T-helper 2 cell treated with Interferon-gamma antibody and Interleukin-4, amounts not matched to agents 5 μg/mL and 100 μg/mL, for 36 hours (primary cell): Measurements from ENCODE around the gene UBASH3B.
"Not testable (repeated sequence)": the region's sequence is repeated elsewhere in the genome, so short reads cannot be mapped to it uniquely, and the experiment has no call there.

Experiments used
- DNase-seq: peaks from one replicate; pipeline ENCODE4 v3.0.0; 2021; ENCODE audit warnings: low spot score
- H3K27ac Mint-ChIP-seq: one replicate; pipeline ENCODE4 v1.8.0; 2021; ENCODE audit warnings: mild to moderate bottlenecking, mixed read lengths
- H3K27me3 Mint-ChIP-seq: one replicate; pipeline ENCODE4 v1.8.0; 2021; ENCODE audit warnings: low read depth, mixed read lengths
- H3K36me3 Mint-ChIP-seq: one replicate; pipeline ENCODE4 v1.8.0; 2021; ENCODE audit warnings: low read depth, mixed read lengths
- H3K4me1 Mint-ChIP-seq: one replicate; pipeline ENCODE4 v1.8.0; 2021; ENCODE audit warnings: low read depth, mixed read lengths
- H3K4me3 Mint-ChIP-seq: one replicate; pipeline ENCODE4 v1.8.0; 2022; ENCODE audit warnings: mild to moderate bottlenecking, moderate library complexity, mixed read lengths
- H3K9me3 Mint-ChIP-seq: one replicate; pipeline ENCODE4 v1.8.0; 2021; ENCODE audit warnings: mixed read lengths

UBASH3B gene

GRCh38 chr11:122815900-122816299 is 160.4 kb downstream of the UBASH3B start:
- Mint-ChIP-seq H3K36me3 (no peaks in the 10 kb centered on the region), H3K4me3 (no peak overlapping the region), H3K9me3 (peaks cover 16% of the 10 kb centered on the region), H3K27ac (no peak overlapping the region), H3K27me3 (no peaks in the 10 kb centered on the region), H3K4me1 (peaks cover 4% of the 10 kb centered on the region)
- no peak for DNase-seq

GRCh38 chr11:122816761-122817520 is 161.4 kb downstream of the UBASH3B start:
- Mint-ChIP-seq H3K9me3 (peaks cover 16% of the 10 kb centered on the region), H3K4me3 (no peak overlapping the region), H3K4me1 (peaks cover 4% of the 10 kb centered on the region), H3K27me3 (no peaks in the 10 kb centered on the region), H3K27ac (no peak overlapping the region), H3K36me3 (no peaks in the 10 kb centered on the region)
- no peak for DNase-seq

- no peak overlapping the region for H3K27ac Mint-ChIP-seq
- peaks cover 30% of the 10 kb centered on the region for H3K9me3 Mint-ChIP-seq
- peaks cover 4% of the 10 kb centered on the region for H3K36me3 Mint-ChIP-seq
- peaks cover 2% of the 10 kb centered on the region for H3K27me3 Mint-ChIP-seq
- peaks cover 4% of the 10 kb centered on the region for H3K4me1 Mint-ChIP-seq
- H3K4me3 Mint-ChIP-seq, result no peak overlapping the region
- DNase-seq, result no peak
These were observed 164.6 kb downstream of the UBASH3B start for GRCh38 chr11:122820158-122820557.

DNA sequence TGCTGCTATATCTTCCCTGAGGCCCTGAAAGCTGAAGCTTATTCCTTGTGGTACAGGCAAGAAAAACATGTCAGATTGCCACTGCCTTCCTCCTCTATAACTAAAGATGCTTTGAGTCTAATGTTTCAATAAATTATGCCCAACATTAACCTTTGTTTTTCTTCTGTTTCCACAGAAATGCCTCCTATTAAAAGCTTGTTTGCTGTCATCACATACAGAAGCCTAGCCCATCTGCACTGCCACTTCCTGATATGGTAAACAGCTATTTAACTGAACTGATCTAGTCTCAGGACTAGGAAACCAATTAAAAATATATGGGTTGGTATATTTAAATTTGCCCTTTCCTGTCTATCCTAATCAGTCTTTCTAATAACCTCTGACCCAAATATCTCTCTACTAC is 165.6 kb downstream of the UBASH3B start:
- DNase-seq, result no peak
- H3K9me3 Mint-ChIP-seq, result peaks cover 35% of the 10 kb centered on the region
- peaks cover 4% of the 10 kb centered on the region for H3K36me3 Mint-ChIP-seq
- no peak overlapping the region for H3K4me3 Mint-ChIP-seq
- H3K27ac Mint-ChIP-seq, result no peak overlapping the region
- H3K27me3 Mint-ChIP-seq, result peaks cover 8% of the 10 kb centered on the region
- peaks cover 4% of the 10 kb centered on the region for H3K4me1 Mint-ChIP-seq

- Mint-ChIP-seq H3K4me3 (no peak overlapping the region), H3K36me3 (peaks cover 4% of the 10 kb centered on the region), H3K9me3 (peaks cover 38% of the 10 kb centered on the region), H3K4me1 (peaks cover 4% of the 10 kb centered on the region), H3K27ac (no peak overlapping the region), H3K27me3 (peaks cover 8% of the 10 kb centered on the region)
- no peak for DNase-seq
These were observed 166.7 kb downstream of the UBASH3B start for GRCh38 chr11:122822241-122822640.

DNA sequence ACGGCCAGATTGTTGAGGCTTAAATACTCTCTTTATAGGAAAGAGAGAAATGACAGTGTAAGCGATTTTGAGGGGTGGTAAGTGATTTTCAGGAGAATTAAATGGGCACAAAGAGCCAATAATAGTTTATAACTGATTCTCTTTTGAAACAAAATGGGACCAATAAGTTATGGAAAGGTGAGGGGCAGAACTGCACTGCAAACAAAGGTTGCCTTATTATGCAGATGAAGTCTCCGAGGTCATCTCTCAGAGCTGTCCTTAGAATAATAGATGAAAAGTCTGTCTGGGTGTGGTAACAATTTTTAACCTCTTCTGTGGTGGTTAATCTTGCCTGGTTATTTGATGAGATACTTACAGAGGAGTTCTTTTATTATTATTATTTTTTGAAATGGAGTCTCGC is 168.0 kb downstream of the UBASH3B start:
- H3K4me1 Mint-ChIP-seq, result peaks cover 4% of the 10 kb centered on the region
- H3K27ac Mint-ChIP-seq, result no peak overlapping the region
- no peak overlapping the region for H3K4me3 Mint-ChIP-seq
- H3K9me3 Mint-ChIP-seq, result peaks cover 38% of the 10 kb centered on the region
- peaks cover 8% of the 10 kb centered on the region for H3K27me3 Mint-ChIP-seq
- H3K36me3 Mint-ChIP-seq, result peaks cover 4% of the 10 kb centered on the region
- no peak for DNase-seq

GRCh38 chr11:122829371-122829770 is 173.8 kb downstream of the UBASH3B start:
- H3K4me3 Mint-ChIP-seq, H3K27ac Mint-ChIP-seq, H3K4me1 Mint-ChIP-seq, DNase-seq, H3K36me3 Mint-ChIP-seq, H3K27me3 Mint-ChIP-seq: not testable (repeated sequence)
- H3K9me3 Mint-ChIP-seq, result peaks cover 14% of the 10 kb centered on the region

DNA sequence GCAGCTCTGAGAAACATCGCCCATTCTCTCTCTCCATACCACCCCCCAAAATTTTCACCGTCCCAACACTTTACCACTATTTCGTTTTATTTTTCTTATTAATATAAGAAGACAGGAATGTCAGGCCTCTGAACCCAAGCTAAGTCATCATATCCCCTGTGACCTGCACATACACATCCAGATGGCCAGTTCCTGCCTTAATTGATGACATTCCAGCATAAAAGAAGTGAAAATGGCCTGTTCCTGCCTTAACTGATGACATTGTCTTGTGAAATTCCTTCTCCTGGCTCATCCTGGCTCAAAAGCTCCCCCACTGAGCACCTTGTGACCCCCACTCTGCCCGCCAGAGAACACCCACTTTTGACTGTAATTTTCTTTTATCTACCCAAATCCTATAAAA is 176.8 kb downstream of the UBASH3B start:
- H3K27ac Mint-ChIP-seq, H3K36me3 Mint-ChIP-seq, H3K27me3 Mint-ChIP-seq, H3K9me3 Mint-ChIP-seq, DNase-seq, H3K4me1 Mint-ChIP-seq, H3K4me3 Mint-ChIP-seq: not testable (repeated sequence)

DNA sequence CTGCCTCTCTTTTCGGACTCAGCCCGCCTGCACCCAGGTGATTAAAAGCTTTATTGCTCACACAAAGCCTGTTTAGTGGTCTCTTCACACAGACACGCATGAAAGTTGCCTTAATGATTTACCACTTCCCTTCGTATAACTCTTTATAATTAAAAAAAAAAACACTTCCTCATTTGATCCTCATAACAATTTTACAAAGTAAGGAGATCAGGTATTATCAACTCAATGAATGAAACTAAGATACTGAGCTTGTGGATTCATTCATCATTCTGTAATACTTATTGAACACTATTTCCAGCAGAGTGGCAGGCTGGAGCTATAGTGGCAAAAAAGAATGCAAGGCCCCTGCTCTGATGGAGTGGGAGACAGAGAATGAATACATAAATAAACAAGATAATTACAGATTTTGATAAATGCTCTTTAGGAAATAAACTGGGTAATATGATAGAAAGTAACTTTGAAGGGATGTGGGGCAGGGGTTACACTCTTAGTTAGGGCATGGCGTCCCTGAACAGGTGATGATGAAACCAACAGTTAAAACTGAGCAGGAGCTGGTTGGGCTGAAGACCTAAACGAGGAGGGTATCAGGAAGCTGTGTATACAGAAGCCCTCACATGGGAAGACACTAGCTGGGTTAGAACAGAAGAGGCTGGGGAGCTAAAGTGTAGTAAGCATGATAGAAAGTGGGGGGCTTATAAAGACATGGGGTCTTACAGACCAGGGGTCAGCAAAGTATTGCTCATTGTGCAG is 177.4 kb downstream of the UBASH3B start:
- H3K27me3 Mint-ChIP-seq, result peaks cover 2% of the 10 kb centered on the region
- DNase-seq, result no peak
- H3K27ac Mint-ChIP-seq, result no peak overlapping the region
- no peaks in the 10 kb centered on the region for H3K9me3 Mint-ChIP-seq
- H3K4me1 Mint-ChIP-seq, result no peaks in the 10 kb centered on the region
- H3K4me3 Mint-ChIP-seq, result no peak overlapping the region
- H3K36me3 Mint-ChIP-seq, result no peaks in the 10 kb centered on the region

DNA sequence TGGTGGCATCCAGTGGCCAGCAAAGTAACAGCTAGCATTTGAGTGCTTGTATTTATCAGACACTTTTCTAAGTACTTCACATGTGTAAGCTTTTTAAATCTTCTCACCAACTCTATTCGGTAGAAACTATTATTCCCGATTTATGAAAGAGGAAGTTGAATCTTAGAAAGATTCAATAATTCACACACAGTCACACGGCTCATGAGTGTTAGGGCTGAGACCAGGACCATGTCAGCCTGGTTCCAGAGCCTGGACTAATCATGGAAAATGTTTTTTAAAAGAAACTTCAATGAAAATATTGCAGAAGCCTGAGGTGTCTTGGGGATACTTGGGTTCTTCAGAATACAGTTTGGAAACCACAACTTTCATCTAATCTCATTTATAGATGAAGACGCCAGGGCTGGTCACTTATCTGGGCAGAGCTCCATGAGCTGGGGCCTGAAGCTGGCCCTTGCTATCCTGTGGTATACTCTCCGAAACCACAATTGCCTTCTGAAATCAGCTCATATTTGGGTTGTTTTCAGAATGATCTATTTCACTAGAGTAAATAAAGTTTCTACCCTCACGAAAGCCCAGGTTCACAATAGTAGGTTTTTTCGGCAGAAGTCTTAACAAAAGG is 178.4 kb downstream of the UBASH3B start:
- Mint-ChIP-seq H3K9me3 (no peaks in the 10 kb centered on the region), H3K27ac (no peak overlapping the region), H3K4me1 (peaks cover 3% of the 10 kb centered on the region), H3K27me3 (peaks cover 4% of the 10 kb centered on the region), H3K36me3 (no peaks in the 10 kb centered on the region), H3K4me3 (no peak overlapping the region)
- no peak for DNase-seq

DNA sequence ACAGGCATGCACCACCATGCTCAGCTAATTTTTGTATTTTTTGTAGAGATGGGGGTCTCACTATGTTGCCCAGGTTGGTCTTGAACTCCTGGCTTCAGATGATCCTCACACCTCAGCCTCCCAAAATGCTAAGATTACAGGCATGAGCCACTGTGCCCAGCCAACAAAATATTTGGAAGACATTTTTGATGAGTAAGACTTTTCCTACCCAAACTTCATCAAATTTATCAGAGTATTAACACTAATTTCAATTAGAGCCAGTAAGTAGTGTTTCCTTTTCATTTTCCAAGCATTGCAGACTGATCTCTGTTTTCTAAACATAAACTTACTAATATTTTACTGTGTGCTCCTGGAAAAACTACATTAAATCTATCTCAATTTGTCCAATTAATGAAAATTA is 181.4 kb downstream of the UBASH3B start:
- DNase-seq, result no peak
- Mint-ChIP-seq H3K27ac (no peak overlapping the region), H3K27me3 (peaks cover 7% of the 10 kb centered on the region), H3K4me3 (no peak overlapping the region), H3K4me1 (peaks cover 4% of the 10 kb centered on the region), H3K9me3 (no peaks in the 10 kb centered on the region), H3K36me3 (no peaks in the 10 kb centered on the region)

GRCh38 chr11:122837528-122838346 is 182.2 kb downstream of the UBASH3B start:
- no peaks in the 10 kb centered on the region for H3K36me3 Mint-ChIP-seq
- no peak overlapping the region for H3K4me3 Mint-ChIP-seq
- H3K9me3 Mint-ChIP-seq, result no peaks in the 10 kb centered on the region
- H3K27ac Mint-ChIP-seq, result no peak overlapping the region
- DNase-seq, result no peak
- H3K27me3 Mint-ChIP-seq, result peaks cover 7% of the 10 kb centered on the region
- peaks cover 9% of the 10 kb centered on the region for H3K4me1 Mint-ChIP-seq

DNA sequence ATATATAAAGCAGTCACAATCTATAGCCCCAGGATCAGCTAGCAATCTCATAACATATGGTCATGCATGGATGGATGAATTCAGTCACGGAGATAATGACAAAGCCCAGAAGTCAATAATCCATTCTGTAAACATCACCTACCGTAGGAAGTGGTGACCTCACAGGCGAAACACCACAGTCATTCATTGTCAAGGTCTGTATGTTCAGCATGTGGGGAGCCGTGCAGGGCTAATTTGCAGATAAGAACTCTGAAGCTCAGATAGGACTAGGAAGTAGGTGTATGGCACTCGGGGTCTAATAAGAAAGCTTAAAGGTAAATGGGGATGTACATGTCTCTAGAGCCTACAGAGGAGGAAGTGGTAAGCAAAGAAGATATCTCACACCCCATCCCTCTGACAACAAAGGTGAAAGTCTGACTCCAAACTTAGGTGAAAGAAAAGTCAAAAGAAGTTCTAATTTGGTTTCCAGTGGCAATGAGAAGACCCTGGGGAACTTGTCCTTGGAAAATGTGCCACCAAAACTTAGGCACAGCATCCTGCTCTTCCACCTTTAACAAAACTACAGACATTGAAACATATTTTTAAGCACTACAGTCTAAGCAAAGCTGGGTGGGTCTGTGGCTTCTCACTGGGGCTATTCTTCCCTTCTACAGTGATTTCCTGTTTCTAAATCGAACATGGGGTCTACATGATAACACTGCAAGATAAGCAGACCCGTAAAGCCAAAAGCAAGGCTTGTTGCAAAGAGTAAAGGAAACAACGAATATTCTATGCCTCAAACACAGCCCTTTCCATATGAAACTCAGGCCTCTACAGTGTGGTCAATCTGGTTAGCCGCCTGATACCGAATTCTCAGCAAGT is 188.0 kb downstream of the UBASH3B start:
- peak overlapping the region; percentile 68 for H3K4me3 Mint-ChIP-seq
- no peaks in the 10 kb centered on the region for H3K9me3 Mint-ChIP-seq
- H3K36me3 Mint-ChIP-seq, result no peaks in the 10 kb centered on the region
- peaks cover 26% of the 10 kb centered on the region for H3K4me1 Mint-ChIP-seq
- H3K27ac Mint-ChIP-seq, result peak overlapping the region; percentile 89
- peak; percentile 60 for DNase-seq
- H3K27me3 Mint-ChIP-seq, result peaks cover 2% of the 10 kb centered on the region
